ENCODE results near the gene PRKCA. TPM values are rescaled to one million over a fixed set of nuclear protein-coding genes. Genes with fewer than 3 reads are reported as not detected.

PRKCA gene
- total and polyA plus RNA-seq, 2 of the 13 experiments (the other 11 are each of a cell fraction or from before 2014, with no cell fraction given): 18.5 to 21.5 TPM

DNA sequence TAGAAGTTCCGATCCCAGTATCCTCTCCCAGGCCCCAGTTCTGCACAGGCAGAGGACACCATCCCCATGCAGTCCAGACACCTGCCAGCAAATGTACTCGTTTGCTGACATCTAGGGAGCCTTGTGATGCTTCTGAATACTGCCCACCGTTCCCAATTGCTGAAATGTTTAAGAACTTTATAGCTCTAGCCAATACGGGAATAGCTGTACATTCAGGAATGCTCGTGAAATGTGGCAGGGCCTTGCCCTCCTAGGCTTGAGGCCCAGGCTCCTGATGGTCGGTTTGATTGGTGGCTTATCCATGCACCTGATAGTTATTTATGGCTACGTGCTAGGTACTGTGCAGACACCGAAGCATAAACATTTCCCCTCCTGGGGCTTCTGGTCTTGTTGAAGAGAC is 255.5 kb downstream of the PRKCA start:
- Histone ChIP-seq H3K4me3 (replicated peaks in 1 of 3; ENCODE audit: insufficient read depth in 1 of 3, low read depth in 2 of 3, low read length in 3 of 3) (no peak overlapping the region), H3K4me1 (ENCODE audit: insufficient read depth, low read length) (peaks cover 14% of the 10 kb centered on the region), H3K9ac (ENCODE audit: insufficient read depth, low read depth, low read length) (no peak overlapping the region), H3K4me2 (ENCODE audit: low read depth, low read length) (no peak overlapping the region), H3K27me3 (ENCODE audit: control insufficient read depth in 1 of 2, insufficient read depth in 2 of 2, low read length in 2 of 2) (no peaks in the 10 kb centered on the region), H3K9me3 (ENCODE audit: low read length) (no peaks in the 10 kb centered on the region), H2AFZ (ENCODE audit: low read length) (no peak overlapping the region), H3K36me3 (replicated peaks in 1 of 2; ENCODE audit: control insufficient read depth in 1 of 2, insufficient read depth in 2 of 2, low read length in 2 of 2) (peaks cover 0 to 1% of the 10 kb centered on the region in 2 experiments; a peak in 3 of 5 replicates), H3K27ac (ENCODE audit: extremely low read length, insufficient read depth, low read length) (no peak overlapping the region), H4K20me1 (ENCODE audit: insufficient read depth, low read length) (no peaks in the 10 kb centered on the region), H3K79me2 (ENCODE audit: insufficient read depth, low read length) (no peaks in the 10 kb centered on the region)
- 97% methylated on average over 8 of the region's 8 CpGs for WGBS (ENCODE audit: low lambda C conversion rate)
- POLR2A ChIA-PET: no interaction called here
- no TSS peak for BruUV-seq (replicated peaks)
- intact Hi-C loops (cut with micrococcal nuclease; ENCODE audit: unreplicated experiment): no loop called here
- CTCF ChIA-PET (ENCODE audit: low intra/inter-chr PET ratio, low total read pairs): no interaction called here
- in situ Hi-C loops (cut with HindIII; ENCODE audit: extremely low pct_ligation_motif_present, low pct_unique_long_range_greater_than_20kb): no loop called here
- ATAC-seq: no peak
- FAIRE-seq: no peak
- TF ChIP-seq ZNF644 (CRISPR knock-in tag; IDR thresholded peaks at IDR 0.05; ENCODE audit: low read depth) (no peak), FOXK1 (CRISPR knock-in tag; IDR thresholded peaks at IDR 0.05; ENCODE audit: borderline replicate concordance, low read depth) (no peak), ZNF367 (CRISPR knock-in tag; IDR thresholded peaks at IDR 0.05; ENCODE audit: borderline replicate concordance) (no peak), SMYD3 (CRISPR knock-in tag; IDR thresholded peaks at IDR 0.05) (no peak), HNRNPL (IDR thresholded peaks at IDR 0.05; ENCODE audit: low read depth, low read length) (no peak), ZNF446 (CRISPR knock-in tag; IDR thresholded peaks at IDR 0.05) (no peak), ZNF253 (CRISPR knock-in tag; IDR thresholded peaks at IDR 0.05; ENCODE audit: borderline replicate concordance) (no peak), ZNF431 (CRISPR knock-in tag; IDR thresholded peaks at IDR 0.05; ENCODE audit: borderline replicate concordance, low read depth) (no peak), GZF1 (CRISPR knock-in tag; IDR thresholded peaks at IDR 0.05) (no peak), ZBTB21 (CRISPR knock-in tag; IDR thresholded peaks at IDR 0.05) (no peak), ZNF354B (CRISPR knock-in tag; IDR thresholded peaks at IDR 0.05) (no peak), MAFF (IDR thresholded peaks at IDR 0.05; ENCODE audit: low read depth, low read length) (no peak), TRIM22 (IDR thresholded peaks at IDR 0.05) (no peak)
- TF ChIP-seq, protein P1, sequence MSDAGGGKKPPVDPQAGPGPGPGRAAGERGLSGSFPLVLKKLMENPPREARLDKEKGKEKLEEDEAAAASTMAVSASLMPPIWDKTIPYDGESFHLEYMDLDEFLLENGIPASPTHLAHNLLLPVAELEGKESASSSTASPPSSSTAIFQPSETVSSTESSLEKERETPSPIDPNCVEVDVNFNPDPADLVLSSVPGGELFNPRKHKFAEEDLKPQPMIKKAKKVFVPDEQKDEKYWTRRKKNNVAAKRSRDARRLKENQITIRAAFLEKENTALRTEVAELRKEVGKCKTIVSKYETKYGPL (CRISPR knock-in tag; IDR thresholded peaks at IDR 0.05): no peak
- TF ChIP-seq, protein P2, sequence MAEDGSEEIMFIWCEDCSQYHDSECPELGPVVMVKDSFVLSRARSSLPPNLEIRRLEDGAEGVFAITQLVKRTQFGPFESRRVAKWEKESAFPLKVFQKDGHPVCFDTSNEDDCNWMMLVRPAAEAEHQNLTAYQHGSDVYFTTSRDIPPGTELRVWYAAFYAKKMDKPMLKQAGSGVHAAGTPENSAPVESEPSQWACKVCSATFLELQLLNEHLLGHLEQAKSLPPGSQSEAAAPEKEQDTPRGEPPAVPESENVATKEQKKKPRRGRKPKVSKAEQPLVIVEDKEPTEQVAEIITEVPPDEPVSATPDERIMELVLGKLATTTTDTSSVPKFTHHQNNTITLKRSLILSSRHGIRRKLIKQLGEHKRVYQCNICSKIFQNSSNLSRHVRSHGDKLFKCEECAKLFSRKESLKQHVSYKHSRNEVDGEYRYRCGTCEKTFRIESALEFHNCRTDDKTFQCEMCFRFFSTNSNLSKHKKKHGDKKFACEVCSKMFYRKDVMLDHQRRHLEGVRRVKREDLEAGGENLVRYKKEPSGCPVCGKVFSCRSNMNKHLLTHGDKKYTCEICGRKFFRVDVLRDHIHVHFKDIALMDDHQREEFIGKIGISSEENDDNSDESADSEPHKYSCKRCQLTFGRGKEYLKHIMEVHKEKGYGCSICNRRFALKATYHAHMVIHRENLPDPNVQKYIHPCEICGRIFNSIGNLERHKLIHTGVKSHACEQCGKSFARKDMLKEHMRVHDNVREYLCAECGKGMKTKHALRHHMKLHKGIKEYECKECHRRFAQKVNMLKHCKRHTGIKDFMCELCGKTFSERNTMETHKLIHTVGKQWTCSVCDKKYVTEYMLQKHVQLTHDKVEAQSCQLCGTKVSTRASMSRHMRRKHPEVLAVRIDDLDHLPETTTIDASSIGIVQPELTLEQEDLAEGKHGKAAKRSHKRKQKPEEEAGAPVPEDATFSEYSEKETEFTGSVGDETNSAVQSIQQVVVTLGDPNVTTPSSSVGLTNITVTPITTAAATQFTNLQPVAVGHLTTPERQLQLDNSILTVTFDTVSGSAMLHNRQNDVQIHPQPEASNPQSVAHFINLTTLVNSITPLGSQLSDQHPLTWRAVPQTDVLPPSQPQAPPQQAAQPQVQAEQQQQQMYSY (CRISPR knock-in tag; IDR thresholded peaks at IDR 0.05): no peak
- DNase-seq (ENCODE audit: low spot score): no peak

Measured in HepG2 (cell line).